Measurements from ENCODE around the gene RTL5. TPM values are rescaled to one million over a fixed set of nuclear protein-coding genes. Genes with fewer than 3 reads are reported as not detected.

The RTL5 gene
- polyA plus RNA-seq, 1 donor (not counting 4 experiments of a cell fraction or from before 2014, with no cell fraction given) = 0.09 TPM

- FAIRE-seq = no peak
- TF ChIP-seq EZH2 (IDR thresholded peaks at IDR 0.05; ENCODE audit: low read length) (no peak), CTCF (optimal IDR thresholded peaks at IDR 0.05 in 1 of 3, IDR thresholded peaks at IDR 0.05 in 1 of 3, conservative IDR thresholded peaks at IDR 0.05 in 1 of 3; ENCODE audit: extremely low read depth in 1 of 3, insufficient read depth in 2 of 3, low read length in 3 of 3) (no peak)
- dilution Hi-C loops (cut with MboI; ENCODE audit: extremely low pct_ligation_motif_present, low sequenced_read_pairs) = no loop called here
Measured at GRCh38 chrX:72145181-72145580, 13.5 kb upstream of the RTL5 start.

DNA sequence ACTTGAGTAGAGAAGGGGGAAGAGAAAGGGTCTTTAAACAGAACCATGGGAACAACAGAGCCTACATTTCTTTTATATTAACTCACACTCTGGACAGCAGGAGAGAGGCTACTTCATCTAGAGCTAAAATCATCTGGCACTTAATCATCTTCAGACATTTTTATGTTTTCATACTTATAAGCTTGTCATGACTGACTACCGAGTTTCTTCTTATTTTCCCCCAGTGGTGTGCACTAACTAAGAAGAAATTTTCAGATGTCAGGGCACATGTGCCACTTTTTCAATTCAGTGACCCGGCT is 11.8 kb upstream of the RTL5 start:
- H3K9ac ChIP-seq (ENCODE audit: control insufficient read depth, extremely low read depth, insufficient read depth, low read length) = no peak overlapping the region
- H3K4me2 ChIP-seq (ENCODE audit: control insufficient read depth, extremely low read depth, insufficient read depth, low read depth, low read length) = no peak overlapping the region
- FAIRE-seq = no peak
- no peaks in the 10 kb centered on the region for H3K9me1 ChIP-seq (ENCODE audit: control insufficient read depth, extremely low read depth, insufficient read depth, low read length)
- DNase-seq (ENCODE audit: low read depth, low spot score) = no peak
- no peak overlapping the region for H2AFZ ChIP-seq (ENCODE audit: control insufficient read depth, low read length)
- H3K27me3 ChIP-seq (ENCODE audit: control insufficient read depth, extremely low read depth, insufficient read depth, low read length) = peaks cover 15% of the 10 kb centered on the region
- H3K4me1 ChIP-seq (ENCODE audit: control insufficient read depth, extremely low read depth, insufficient read depth, low read length) = no peaks in the 10 kb centered on the region
- TF ChIP-seq CTCF (optimal IDR thresholded peaks at IDR 0.05 in 1 of 3, IDR thresholded peaks at IDR 0.05 in 1 of 3, conservative IDR thresholded peaks at IDR 0.05 in 1 of 3; ENCODE audit: extremely low read depth in 1 of 3, insufficient read depth in 2 of 3, low read length in 3 of 3) (no peak), EZH2 (IDR thresholded peaks at IDR 0.05; ENCODE audit: low read length) (no peak)
- H3K4me3 ChIP-seq (ENCODE audit: control insufficient read depth in 2 of 3, extremely low read depth in 1 of 3, insufficient read depth in 2 of 3, low read depth in 1 of 3, low read length in 3 of 3) = no peak overlapping the region
- H3K27ac ChIP-seq (ENCODE audit: control insufficient read depth, insufficient read depth, low read length) = no peak overlapping the region
- no peaks in the 10 kb centered on the region for H3K36me3 ChIP-seq (ENCODE audit: control insufficient read depth in 2 of 2, extremely low read depth in 1 of 2, insufficient read depth in 2 of 2, low read length in 2 of 2)
- H3K79me2 ChIP-seq (ENCODE audit: control insufficient read depth, insufficient read depth, low read length) = no peaks in the 10 kb centered on the region
- dilution Hi-C loops (cut with MboI; ENCODE audit: extremely low pct_ligation_motif_present, low sequenced_read_pairs) = no loop called here
- no peaks in the 10 kb centered on the region for H3K9me3 ChIP-seq (ENCODE audit: control insufficient read depth, low read depth, low read length)
- no peaks in the 10 kb centered on the region for H4K20me1 ChIP-seq (ENCODE audit: control insufficient read depth, extremely low read depth, insufficient read depth, low read length)

More at GRCh38 chrX:72145181-72145580, 13.5 kb upstream of the RTL5 start:
- Histone ChIP-seq H3K27ac (ENCODE audit: control insufficient read depth, insufficient read depth, low read length) (no peak overlapping the region), H3K4me2 (ENCODE audit: control insufficient read depth, extremely low read depth, insufficient read depth, low read depth, low read length) (no peak overlapping the region), H4K20me1 (ENCODE audit: control insufficient read depth, extremely low read depth, insufficient read depth, low read length) (no peaks in the 10 kb centered on the region), H3K9me3 (ENCODE audit: control insufficient read depth, low read depth, low read length) (no peaks in the 10 kb centered on the region), H2AFZ (ENCODE audit: control insufficient read depth, low read length) (no peak overlapping the region), H3K9me1 (ENCODE audit: control insufficient read depth, extremely low read depth, insufficient read depth, low read length) (no peaks in the 10 kb centered on the region), H3K9ac (ENCODE audit: control insufficient read depth, extremely low read depth, insufficient read depth, low read length) (no peak overlapping the region), H3K4me3 (ENCODE audit: control insufficient read depth in 2 of 3, extremely low read depth in 1 of 3, insufficient read depth in 2 of 3, low read depth in 1 of 3, low read length in 3 of 3) (no peak overlapping the region), H3K4me1 (ENCODE audit: control insufficient read depth, extremely low read depth, insufficient read depth, low read length) (no peaks in the 10 kb centered on the region), H3K36me3 (ENCODE audit: control insufficient read depth in 2 of 2, extremely low read depth in 1 of 2, insufficient read depth in 2 of 2, low read length in 2 of 2) (no peaks in the 10 kb centered on the region), H3K79me2 (ENCODE audit: control insufficient read depth, insufficient read depth, low read length) (no peaks in the 10 kb centered on the region), H3K27me3 (ENCODE audit: control insufficient read depth, extremely low read depth, insufficient read depth, low read length) (peaks cover 15% of the 10 kb centered on the region)
- DNase-seq (ENCODE audit: low read depth, low spot score) = no peak
